ENCODE results near the gene RNF152. TPM values are rescaled to one million over a fixed set of nuclear protein-coding genes. Genes with fewer than 3 reads are reported as not detected.

The RNF152 gene
- total and polyA plus RNA-seq, 2 donors (not counting 3 experiments of a cell fraction or from before 2014, with no cell fraction given) = 20.8 to 27.5 TPM

DNA sequence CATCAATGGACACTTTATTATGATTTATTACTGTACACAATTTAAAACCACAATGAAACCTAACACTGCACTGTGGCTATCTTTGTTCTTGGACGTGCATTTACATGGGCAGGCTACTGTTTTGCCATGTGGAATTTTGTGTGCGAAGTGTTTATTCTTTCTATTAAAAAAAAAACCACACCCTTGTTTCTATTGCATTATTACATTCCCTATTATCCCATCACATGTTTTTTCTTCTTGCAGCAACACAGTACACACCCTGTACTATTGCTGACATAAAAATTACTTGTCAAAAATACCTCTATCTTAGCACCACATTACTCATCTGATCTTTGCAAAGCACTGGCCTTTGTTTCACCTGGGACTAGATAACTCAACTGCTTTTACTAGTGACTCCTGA lies 1.5 kb downstream of the RNF152 start:
- no peak for FAIRE-seq
- Histone ChIP-seq H3K79me2 (ENCODE audit: control insufficient read depth, insufficient read depth, low read length) (peaks cover 65% of the 10 kb centered on the region), H3K4me1 (ENCODE audit: control insufficient read depth, extremely low read depth, insufficient read depth, low read length) (peaks cover 22% of the 10 kb centered on the region), H3K9me3 (replicated peaks; ENCODE audit: control insufficient read depth, insufficient read depth, low read length) (no peaks in the 10 kb centered on the region), H2AFZ (ENCODE audit: low read depth, low read length) (no peak overlapping the region), H3K9me1 (replicated peaks; ENCODE audit: control insufficient read depth, extremely low read depth, insufficient read depth, low read length) (no peaks in the 10 kb centered on the region), H3K27ac (ENCODE audit: insufficient read depth, low read depth, low read length) (no peak overlapping the region), H3K4me2 (ENCODE audit: insufficient read depth, low read length) (no peak overlapping the region), H3K4me3 (replicated peaks in 1 of 3; ENCODE audit: insufficient read depth in 1 of 3, low read depth in 1 of 3, low read length in 3 of 3) (no peak overlapping the region), H4K20me1 (replicated peaks; ENCODE audit: control insufficient read depth, extremely low read depth, insufficient read depth, low read length) (no peaks in the 10 kb centered on the region), H3K9ac (replicated peaks; ENCODE audit: extremely low read depth, insufficient read depth, low read length) (no peak overlapping the region), H3K36me3 (ENCODE audit: control insufficient read depth in 2 of 2, extremely low read depth in 1 of 2, insufficient read depth in 2 of 2, low read length in 2 of 2) (peaks cover 13 to 18% of the 10 kb centered on the region in 2 experiments), H3K27me3 (ENCODE audit: control insufficient read depth in 2 of 2, insufficient read depth in 2 of 2, low read length in 2 of 2) (no peaks in the 10 kb centered on the region)
- no TSS peak for BruUV-seq (replicated peaks)
- ChIA-PET CTCF (interaction anchor here (1.6 kb wide), 1 partner anchor 255 kb away, joined by 4 read pairs; no protein-coding TSS in a partner anchor), POLR2A (no interaction called here)
- intact Hi-C loops (cut with micrococcal nuclease) (loop anchor here (5.0 kb wide), 1 partner anchor 216 kb away; no protein-coding TSS in a partner anchor), dilution Hi-C loops (cut with MboI; ENCODE audit: extremely low pct_ligation_motif_present, low sequenced_read_pairs) (no loop called here)
- no peak for TF ChIP-seq FOS (IDR thresholded peaks at IDR 0.05; ENCODE audit: borderline replicate concordance, insufficient read depth, low read length)
- TF ChIP-seq, protein P1, sequence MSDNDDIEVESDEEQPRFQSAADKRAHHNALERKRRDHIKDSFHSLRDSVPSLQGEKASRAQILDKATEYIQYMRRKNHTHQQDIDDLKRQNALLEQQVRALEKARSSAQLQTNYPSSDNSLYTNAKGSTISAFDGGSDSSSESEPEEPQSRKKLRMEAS (IDR thresholded peaks at IDR 0.05; ENCODE audit: insufficient read depth, insufficient read length) = no peak
- TF ChIP-seq EZH2 (IDR thresholded peaks at IDR 0.05; ENCODE audit: borderline replicate concordance, low read depth, low read length, severe bottlenecking) = no peak
- no peak for TF ChIP-seq MYC (IDR thresholded peaks at IDR 0.05; ENCODE audit: low read depth, low read length)
- TF ChIP-seq, protein P2, sequence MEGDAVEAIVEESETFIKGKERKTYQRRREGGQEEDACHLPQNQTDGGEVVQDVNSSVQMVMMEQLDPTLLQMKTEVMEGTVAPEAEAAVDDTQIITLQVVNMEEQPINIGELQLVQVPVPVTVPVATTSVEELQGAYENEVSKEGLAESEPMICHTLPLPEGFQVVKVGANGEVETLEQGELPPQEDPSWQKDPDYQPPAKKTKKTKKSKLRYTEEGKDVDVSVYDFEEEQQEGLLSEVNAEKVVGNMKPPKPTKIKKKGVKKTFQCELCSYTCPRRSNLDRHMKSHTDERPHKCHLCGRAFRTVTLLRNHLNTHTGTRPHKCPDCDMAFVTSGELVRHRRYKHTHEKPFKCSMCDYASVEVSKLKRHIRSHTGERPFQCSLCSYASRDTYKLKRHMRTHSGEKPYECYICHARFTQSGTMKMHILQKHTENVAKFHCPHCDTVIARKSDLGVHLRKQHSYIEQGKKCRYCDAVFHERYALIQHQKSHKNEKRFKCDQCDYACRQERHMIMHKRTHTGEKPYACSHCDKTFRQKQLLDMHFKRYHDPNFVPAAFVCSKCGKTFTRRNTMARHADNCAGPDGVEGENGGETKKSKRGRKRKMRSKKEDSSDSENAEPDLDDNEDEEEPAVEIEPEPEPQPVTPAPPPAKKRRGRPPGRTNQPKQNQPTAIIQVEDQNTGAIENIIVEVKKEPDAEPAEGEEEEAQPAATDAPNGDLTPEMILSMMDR (IDR thresholded peaks at IDR 0.05; ENCODE audit: extremely low read depth in 1 of 2, insufficient read depth in 1 of 2, low read depth in 1 of 2, low read length in 2 of 2) = no peak
- no peak for TF ChIP-seq JUN (IDR thresholded peaks at IDR 0.05; ENCODE audit: borderline replicate concordance, insufficient read depth, insufficient read length, low read depth)
- TF ChIP-seq GATA2 (IDR thresholded peaks at IDR 0.05; ENCODE audit: insufficient read depth, insufficient read length, low read depth, low read length) = no peak
- no peak for TF ChIP-seq POLR2AphosphoS5 (IDR thresholded peaks at IDR 0.05; ENCODE audit: insufficient read depth, low read depth, low read length)
- no peak for TF ChIP-seq POLR2A (IDR thresholded peaks at IDR 0.05; ENCODE audit: low read depth, low read length)
- no peak for DNase-seq (ENCODE audit: low read depth, low spot score)
